ENCODE measurements around the gene DHRS1.

DHRS1 gene

GRCh38 chr14:24309538-24310264, 10.1 kb upstream of the DHRS1 start, which contains the start of gene LTB4R2:
Gene LTB4R2, plus strand, starts transcription at chr14:24310140. Its CDS starts 525 bp downstream, at chr14:24310665.
- no peak for DNase-seq (ENCODE audit: low spot score)

DNA sequence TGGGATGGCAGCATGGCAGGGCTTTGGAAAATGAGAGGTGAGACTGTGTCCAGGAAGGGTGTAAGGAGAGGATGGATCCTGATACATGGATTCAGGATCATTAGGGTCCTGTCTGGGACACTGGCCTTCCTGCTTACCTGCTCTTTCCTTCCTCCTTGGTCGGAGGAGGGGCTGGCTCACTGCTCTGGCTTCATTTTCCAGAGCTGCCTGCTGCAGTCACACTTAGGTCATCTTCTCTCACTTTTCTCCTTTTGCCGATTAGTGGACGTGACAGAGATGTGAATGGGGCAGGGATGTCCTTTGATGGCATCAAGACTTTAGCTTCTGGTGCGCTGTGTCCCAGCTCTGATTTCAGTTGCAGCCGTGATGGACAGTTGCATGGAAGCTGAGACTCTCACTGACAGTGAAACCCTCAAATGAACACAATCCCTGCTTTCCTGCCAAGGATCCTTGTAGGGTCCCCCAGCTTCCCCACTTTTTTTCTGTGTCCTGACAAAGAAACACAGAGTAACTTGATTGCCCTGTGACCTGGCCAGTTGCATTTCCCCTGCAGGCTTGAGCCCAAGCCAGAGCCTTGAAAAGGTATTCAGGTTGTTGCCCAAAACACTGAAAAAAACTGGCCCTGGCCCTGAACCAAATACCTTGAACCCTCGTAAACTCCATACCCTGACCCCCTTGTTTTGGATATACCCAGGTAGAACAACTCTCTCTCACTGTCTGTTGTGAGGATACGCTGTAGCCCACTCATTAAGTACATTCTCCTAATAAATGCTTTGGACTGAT, 9.0 kb upstream of the DHRS1 start:
- no peak for DNase-seq (ENCODE audit: low spot score)

DNA sequence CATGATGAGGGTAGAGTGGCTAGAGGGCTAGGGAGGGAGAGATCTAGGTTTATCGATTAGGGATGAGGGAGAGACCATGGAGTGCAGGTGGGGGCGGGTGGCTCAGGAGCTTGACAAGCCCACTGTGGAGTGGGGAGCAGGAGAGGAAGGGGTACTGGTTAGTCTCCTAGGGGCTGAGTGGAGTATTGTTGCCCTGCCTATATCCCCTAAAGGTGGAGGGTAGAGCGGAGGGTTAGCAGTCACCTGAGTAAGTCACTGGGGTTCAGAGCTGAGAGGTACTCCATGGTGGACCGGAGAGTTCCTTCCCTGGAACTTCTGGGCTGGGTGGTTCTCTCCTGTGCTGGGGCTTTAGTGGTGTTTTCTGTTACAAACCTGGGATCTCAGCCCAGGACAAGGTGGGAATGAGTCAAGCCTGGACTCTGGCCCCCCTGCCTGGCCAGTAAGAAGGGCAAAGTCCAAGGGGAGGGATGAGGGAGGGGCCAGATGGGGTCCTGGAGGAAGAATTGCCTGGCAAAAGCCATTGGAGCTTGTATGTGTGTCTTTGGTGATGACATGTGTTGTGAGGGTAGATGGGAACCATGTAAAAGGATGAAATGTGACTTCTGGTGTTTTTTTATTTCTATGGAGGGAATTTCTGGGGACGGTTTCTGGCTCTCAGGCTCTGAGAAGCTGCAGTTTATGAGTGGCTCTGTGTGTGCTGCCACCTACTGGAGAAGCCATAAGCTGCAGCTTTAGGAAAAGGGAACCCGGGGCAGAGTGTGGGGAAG, 8.2 kb upstream of the DHRS1 start, which contains the start of gene CIDEB:
Gene CIDEB, minus strand, starts transcription at position 403 of the 767 bp plus-strand sequence. Its CDS starts 119 bp downstream, at position 284.
- DNase-seq (ENCODE audit: low spot score): peak; percentile 83

DNA sequence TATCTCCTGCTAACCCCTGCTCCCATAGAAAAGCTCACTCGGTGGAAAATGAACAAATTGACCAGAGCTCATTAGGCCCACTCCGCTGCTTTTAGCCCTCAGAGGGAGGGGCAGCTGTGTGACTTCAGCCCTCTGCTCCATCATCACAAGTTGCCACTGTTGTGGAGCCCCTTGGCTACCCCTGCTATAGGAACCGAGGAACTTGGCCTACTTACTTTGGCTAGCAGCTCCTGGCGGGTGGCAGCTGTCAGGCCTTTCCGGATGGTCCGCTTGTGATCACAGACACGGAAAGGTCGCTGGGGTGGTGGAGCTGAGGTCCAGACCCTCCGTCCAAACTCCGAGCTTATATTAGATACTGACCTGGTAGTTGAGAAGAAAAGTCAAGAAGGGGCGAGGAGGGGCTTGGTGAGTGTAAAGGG, 7.6 kb upstream of the DHRS1 start:
- DNase-seq (ENCODE audit: low spot score): no peak

- no peak for DNase-seq (ENCODE audit: low spot score)
Observed at GRCh38 chr14:24304019-24304387, 4.4 kb upstream of the DHRS1 start.

DNA sequence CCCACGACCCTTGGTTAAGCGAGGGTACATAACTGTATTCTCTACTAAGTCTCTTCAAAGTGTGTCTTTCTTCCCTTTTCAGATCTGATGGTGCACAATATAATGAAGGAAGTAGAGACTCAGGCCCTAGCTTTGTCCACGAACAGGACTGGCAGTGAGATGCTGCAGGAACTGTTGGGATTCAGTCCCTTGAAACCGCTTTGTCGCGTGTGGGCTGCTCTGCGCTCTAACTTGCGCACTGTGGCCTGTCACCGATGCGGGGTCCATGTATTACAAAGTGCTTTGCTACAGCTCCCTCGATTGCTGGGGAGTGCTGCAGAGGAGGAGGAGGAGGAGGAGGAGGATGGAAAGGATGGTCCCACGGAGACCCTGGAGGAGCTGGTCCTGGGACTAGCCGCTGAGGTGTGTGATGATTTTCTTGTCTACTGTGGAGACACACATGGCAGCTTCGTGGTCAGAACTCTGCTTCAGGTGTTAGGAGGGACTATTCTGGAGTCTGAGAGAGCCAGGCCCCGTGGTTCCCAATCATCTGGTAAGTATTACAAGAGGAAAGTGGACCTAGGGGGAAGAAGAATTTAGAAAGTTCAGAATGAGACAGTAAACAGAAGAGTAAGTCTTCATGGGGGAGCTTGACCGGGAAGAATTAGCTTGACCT, 873 bp upstream of the DHRS1 start:
- DNase-seq (ENCODE audit: low spot score): no peak

DNA sequence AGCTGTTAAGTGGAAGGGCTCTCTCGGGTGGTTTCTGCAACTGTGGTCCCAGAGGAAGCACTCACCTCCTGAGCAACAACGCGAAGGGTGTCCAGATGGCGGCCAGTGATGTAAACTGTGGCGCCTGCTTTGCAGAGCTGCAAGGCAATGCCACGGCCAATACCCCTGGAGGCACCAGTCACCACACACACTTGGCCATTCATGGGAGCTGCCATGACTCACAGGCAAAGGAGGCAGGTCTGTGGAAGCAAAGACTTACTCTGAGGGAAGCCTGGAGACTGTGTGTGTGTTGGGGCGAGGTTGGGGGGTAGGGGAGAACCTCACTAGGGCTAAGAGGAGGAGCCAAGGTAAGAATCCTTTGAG, 707 bp downstream of the DHRS1 start:
- peak; percentile 82 for DNase-seq (ENCODE audit: low spot score)

DNA sequence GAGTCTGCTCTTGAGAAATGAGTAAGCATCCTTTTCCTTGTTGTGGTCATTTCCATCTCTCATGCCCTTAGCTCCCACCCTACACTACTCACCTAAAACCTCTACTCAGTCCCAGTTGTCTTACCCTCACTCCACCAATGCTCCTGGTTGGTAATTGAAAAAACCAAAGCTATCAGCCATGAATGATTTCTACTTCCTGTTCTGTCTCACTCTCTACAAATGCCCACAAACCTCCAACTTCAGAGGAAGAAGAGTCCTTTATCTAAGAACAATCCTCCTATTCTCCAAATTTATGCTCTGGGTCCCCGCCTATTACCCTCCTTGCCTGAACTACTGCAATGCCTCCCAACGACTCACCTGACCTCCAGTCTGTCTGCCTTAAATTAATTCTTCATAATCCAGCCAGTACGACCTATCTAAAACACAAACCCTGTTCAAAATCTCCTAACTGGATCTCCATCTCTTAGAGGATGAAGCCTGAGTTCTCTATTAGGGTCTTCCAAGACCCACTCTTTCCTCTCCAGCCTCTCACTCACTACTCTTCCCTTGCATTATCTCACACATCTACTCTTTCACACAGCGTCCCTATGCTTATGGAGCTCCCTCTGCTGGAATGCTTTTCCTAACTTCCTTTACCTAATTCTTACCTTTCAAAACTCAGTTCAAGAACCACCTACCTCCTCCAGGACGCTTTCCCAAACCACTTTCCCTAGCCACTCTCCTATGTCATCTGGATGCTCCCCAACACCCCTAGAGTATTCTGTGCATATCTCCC, 2.2 kb downstream of the DHRS1 start:
- no peak for DNase-seq (ENCODE audit: low spot score)

GRCh38 chr14:24296341-24297157, 3.0 kb downstream of the DHRS1 start:
- peak; percentile 93 for DNase-seq (ENCODE audit: low spot score)

- no peak for DNase-seq (ENCODE audit: low spot score)
Observed at GRCh38 chr14:24293525-24293924, 6.1 kb downstream of the DHRS1 start.

DNA sequence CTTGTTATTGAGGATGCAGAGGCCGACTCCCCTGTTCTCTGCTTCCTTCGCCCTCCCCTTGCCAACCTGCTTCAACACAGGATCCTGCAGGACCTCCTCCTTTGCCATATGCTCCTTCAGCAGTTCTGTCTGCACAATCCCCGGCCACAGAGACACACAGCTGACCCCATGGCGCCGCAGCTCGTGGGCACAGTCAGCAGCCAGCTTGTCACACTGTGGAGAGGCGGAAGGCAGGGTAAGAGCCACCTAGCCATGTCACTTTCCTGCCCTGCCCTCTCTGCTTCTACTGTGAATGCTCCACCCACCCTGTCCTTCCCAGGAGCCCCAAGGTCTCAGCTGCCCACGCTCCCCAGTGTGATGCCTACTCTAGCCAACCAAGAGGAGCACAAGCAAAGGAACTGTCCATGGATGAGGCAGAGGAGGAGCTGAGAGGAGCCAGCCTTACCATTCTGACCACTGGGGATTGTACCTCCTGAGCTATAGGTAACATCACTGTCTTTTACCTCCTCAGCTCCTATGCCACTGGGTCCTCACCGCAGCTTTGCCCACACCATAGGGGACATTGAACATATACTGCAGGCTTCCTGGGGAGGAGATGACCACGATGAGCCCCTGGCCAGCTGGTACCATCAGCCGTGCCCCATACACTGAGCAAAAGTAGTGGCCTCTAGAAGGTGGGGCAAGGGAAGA, 7.3 kb downstream of the DHRS1 start:
- DNase-seq (ENCODE audit: low spot score): no peak

GRCh38 chr14:24291446-24292117, 8.0 kb downstream of the DHRS1 start:
- DNase-seq (ENCODE audit: low spot score): no peak

DNA sequence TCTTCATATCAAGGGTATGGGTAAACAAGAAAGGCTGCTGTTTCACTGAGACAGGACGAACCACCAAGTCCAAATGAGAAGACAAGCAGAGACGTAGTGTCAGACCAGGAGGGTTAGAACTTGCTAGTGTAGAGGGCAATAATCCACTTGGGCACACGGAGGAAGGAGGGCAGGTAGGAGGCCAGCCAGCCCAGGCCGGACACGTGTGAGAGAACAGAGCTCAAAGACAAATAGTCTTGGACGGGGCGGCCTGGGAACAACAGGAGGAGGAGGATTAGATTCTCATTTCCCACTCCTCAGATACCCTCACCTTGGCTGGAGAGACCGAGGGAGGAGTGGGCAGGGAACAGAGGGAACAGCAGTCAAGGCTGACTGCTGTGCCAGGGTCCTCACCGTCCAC, 8.8 kb downstream of the DHRS1 start:
- DNase-seq (ENCODE audit: low spot score): no peak

GRCh38 chr14:24289649-24290280, 9.8 kb downstream of the DHRS1 start:
- DNase-seq (ENCODE audit: low spot score): no peak

- DNase-seq (ENCODE audit: low spot score): no peak
Observed at GRCh38 chr14:24286996-24287395, 12.6 kb downstream of the DHRS1 start.

- DNase-seq (ENCODE audit: low spot score): no peak
Observed at GRCh38 chr14:24285351-24285750, 14.2 kb downstream of the DHRS1 start.

DNA sequence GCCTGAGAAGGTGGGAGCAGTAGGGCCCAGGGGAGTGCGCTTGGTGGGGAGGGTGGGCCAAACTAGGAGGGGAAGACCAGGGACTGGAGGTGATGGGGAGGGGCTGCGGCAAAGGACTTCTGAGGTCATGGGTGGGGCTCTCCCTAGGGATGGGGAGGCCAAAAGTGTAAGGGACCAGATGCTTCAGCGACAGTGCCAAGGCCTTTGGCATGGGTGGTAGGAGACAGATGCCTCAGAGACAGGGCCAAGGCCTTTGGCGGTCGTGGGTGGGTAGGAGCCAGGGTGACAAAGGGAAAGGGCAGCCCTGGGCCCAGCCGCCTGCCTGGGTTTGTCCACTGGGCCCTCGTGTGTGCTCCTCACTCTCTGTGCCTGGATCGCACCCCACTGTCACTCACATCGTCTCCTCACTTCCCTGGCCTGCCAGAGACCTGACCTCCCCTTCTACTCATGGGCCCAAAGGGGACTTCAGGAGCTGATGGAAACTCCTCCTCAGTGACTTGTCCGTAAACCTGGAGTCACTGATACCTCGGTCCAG, 15.0 kb downstream of the DHRS1 start:
- DNase-seq (ENCODE audit: low spot score): no peak

DNA sequence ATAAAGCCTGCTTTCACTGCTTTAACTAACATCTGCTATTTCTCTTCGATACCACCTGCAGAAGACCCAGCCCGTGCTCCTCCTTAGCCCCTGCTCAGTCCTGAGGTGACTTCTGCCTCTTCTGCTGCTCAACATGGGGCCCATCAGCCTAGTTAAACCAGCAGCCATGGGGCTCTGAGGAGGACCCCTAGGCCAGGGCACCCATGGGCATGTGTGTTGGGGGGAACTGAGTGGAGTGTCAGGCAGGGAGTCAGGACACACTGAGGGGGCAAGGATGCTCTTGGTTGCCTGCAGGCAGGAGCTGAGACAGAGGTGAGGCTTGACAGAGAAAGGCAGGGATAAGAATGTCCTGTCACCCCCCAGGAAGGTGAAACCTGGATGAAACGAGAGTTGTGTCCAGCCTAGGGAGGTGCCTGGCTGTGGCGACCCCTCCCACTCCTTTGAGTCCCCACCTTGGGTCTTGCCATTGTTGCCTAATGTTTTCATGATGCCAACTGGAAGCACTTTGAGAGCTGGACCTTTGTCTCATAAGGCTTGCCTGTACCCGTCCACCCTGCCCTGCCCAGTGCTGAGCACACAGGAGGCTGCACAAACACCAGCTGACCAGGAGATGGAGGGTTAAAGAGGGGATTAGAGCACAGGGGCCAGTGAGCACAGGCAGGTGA, 15.7 kb downstream of the DHRS1 start:
- no peak for DNase-seq (ENCODE audit: low spot score)
